GM19438 (cell line): ENCODE data around the gene MMP2.

ENCODE experiments used
- ATAC-seq: cut with Tn5 transposase; IDR thresholded peaks from one replicate; pipeline ENCODE4 v1.9.1; 2021; ENCODE audit warnings: low read depth; ENCODE audit not compliant: unreplicated experiment

The MMP2 gene

GRCh38 chr16:55508941-55509931 is 30.2 kb downstream of the MMP2 start, which contains the start of gene LPCAT2:
TSS of gene LPCAT2 (plus strand) at chr16:55509072. CDS start at chr16:55509182, 110 bp downstream.
- no peak for ATAC-seq

GRCh38 chr16:55510185-55510805 is 31.3 kb downstream of the MMP2 start:
- no peak for ATAC-seq

GRCh38 chr16:55512941-55513340 is 33.9 kb downstream of the MMP2 start:
- no peak for ATAC-seq

- ATAC-seq = no peak
Observed at GRCh38 chr16:55513616-55514015, 34.6 kb downstream of the MMP2 start.

- no peak for ATAC-seq
Observed at GRCh38 chr16:55515111-55515510, 36.1 kb downstream of the MMP2 start.

- ATAC-seq = no peak
Observed at GRCh38 chr16:55521792-55522191, 42.8 kb downstream of the MMP2 start.

- no peak for ATAC-seq
Observed at GRCh38 chr16:55526441-55526840, 47.4 kb downstream of the MMP2 start.

- ATAC-seq = no peak
Observed at GRCh38 chr16:55527885-55528284, 48.9 kb downstream of the MMP2 start.

GRCh38 chr16:55529018-55529417 is 50.0 kb downstream of the MMP2 start:
- ATAC-seq = no peak

- ATAC-seq = no peak
Observed at GRCh38 chr16:55530316-55530856, 51.4 kb downstream of the MMP2 start.

- no peak for ATAC-seq
Observed at GRCh38 chr16:55532227-55532626, 53.2 kb downstream of the MMP2 start.

- ATAC-seq = no peak
Observed at GRCh38 chr16:55534756-55535155, 55.8 kb downstream of the MMP2 start.

GRCh38 chr16:55539049-55539448 is 60.1 kb downstream of the MMP2 start:
- no peak for ATAC-seq

GRCh38 chr16:55539488-55539887 is 60.5 kb downstream of the MMP2 start:
- ATAC-seq = no peak

- ATAC-seq = no peak
Observed at GRCh38 chr16:55540221-55540620, 61.2 kb downstream of the MMP2 start.

- no peak for ATAC-seq
Observed at GRCh38 chr16:55542459-55543082, 63.6 kb downstream of the MMP2 start.

GRCh38 chr16:55543472-55543871 is 64.5 kb downstream of the MMP2 start:
- ATAC-seq = no peak

- no peak for ATAC-seq
Observed at GRCh38 chr16:55552621-55553020, 73.6 kb downstream of the MMP2 start.

- no peak for ATAC-seq
Observed at GRCh38 chr16:55555436-55555835, 76.4 kb downstream of the MMP2 start.
